GM18526 (cell line): ENCODE data around the gene LRP5.

Experiments used
- POLR2A ChIP-seq: IDR thresholded peaks from 3 replicates; pipeline ENCODE4 v1.6.1; 2011; ENCODE audit not compliant: insufficient read length; ENCODE audit errors: extremely low read depth

LRP5 gene

GRCh38 chr11:68298659-68299516 lies 13.5 kb upstream of the LRP5 start:
- no peak for TF ChIP-seq POLR2A

DNA sequence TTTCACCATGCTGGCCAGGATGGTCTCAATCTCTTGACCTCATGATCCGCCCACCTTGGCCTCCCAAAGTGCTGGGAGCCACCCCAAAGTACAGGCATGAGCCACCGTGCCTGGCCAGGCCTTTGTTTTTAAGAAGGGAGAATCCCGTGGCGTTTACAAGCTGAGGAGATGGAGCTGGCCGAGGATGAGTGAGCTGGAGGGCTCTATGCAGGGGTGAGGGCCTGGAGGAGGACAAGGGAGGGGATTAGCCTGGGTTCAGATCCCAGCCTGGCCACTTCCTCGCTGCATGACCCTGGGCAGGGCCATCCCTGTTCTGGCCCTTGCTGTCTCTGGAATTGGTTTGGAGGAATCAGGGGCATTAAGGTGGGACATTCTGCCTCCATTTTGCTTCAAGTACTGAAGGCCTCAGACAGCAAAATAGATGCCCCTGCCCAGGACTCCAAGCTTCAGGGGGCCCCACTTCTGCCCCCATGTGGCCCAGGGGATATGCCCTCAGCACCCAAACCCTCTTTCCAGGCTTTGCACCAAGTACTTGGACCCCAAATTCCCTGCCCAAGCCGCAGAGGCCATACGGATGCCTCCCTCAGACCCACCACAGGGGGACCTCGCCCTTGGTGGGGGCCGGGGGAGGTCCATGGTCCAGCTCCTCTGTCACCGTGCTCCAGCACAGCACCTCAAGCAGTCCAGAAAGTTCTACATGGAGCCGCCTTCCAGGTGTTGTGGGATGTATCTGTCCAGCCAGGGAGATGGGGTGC lies 12.1 kb upstream of the LRP5 start:
- TF ChIP-seq POLR2A = no peak

DNA sequence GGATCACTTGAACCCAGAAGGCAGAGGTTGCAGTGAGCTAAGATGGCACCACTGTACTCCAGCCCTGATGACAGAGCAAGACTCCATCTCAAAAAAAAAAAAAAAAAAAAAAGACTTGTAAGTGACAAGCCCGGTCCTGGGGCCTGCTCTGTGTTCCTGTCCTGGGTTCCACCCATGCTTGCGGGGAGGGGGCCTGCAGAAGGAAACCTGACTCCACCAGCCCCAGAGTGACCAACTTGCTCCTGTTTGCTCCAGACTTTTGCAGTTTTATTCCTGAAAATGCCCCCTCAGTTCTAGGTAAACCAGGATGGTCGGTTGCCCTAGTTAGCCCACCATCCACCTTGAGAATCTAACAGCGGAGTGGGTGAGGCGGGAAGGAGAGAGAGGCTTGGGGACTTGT lies 10.1 kb upstream of the LRP5 start:
- TF ChIP-seq POLR2A = no peak

- no peak for TF ChIP-seq POLR2A
These were observed 9.7 kb upstream of the LRP5 start for GRCh38 chr11:68302670-68303069.

DNA sequence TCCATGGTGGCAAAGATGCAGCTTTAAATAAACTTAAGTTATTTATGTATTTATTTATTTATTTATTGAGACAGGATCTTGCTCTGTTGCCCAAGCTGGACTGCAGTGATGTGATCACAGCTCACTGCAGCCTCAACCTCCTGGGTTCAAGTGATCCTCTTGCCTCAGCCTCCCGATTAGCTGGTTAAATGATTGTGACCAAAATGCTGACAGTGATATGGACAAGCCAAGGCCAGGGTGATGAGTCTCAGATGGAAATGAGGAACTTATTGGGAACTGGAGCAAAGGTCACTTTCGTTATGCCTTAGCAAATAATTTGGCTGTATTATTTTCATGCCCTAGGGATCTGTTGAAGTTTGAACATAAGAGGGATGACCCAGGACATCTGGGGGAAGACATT lies 9.3 kb upstream of the LRP5 start:
- no peak for TF ChIP-seq POLR2A

GRCh38 chr11:68303982-68304780 lies 8.2 kb upstream of the LRP5 start:
- TF ChIP-seq POLR2A = no peak

DNA sequence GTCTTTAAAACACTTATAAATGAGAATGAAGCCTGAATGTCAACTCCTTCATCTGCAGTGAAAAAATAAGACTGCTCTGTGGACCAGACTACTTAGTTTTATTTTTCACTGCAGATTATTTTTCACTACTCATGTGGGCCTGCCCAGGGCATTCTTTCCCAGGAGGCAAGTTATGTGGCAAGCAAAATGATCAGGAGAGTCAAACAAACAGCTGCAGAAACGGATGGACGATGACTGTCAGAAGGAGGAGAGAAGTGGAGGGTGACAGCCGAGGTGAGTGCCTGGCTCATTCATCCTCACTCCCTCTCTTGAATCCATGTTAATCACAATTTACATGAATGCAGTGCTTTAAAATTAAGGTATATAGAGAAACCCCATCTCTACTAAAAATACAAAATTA lies 5.8 kb upstream of the LRP5 start:
- TF ChIP-seq POLR2A = no peak

DNA sequence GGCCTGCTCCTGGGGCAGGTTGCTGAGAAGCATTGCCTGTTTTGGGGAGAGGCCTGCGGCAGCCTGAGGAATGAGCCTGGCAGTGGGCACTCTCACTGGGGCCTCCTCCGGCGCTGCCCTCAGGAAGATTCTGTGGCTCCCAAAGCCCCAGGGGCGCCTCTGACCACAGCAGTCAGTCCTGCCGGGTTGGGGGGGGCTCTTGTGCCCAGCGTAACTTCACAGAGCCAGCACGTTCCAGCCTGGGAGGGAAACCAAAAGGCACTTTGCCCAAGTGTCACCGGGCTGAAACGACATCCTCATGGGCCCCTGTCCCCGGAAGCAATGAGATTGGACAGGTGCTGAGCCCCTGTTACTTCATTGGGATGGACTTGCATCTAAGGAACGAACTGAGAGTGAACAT lies 4.3 kb upstream of the LRP5 start:
- TF ChIP-seq POLR2A = no peak

DNA sequence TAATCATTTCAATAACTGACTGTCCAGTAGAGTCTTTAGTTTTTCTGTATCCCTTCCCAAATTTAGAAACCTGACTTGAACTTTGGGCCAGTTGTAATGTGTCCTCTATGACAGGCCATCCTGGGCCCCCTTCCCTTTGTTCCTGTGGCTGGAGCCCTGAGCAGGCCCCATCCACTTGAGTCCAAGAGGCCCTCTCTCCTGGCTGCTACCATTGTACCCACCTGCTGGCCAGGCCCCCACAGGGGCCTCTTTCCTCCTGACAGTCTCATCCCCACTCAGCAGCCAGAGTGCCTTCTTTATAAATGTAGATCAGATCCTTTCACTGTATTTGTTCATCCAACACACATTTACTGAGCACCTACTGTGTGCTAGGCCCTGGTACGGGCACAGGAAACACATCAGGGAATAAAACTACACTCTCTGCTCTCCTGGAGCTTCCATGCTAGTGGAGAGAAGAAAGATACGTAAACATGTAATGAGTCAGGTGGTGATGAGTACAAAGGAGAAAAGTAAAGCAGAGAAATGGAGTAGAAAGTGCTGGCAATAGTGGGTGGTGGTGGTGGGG lies 2.7 kb upstream of the LRP5 start:
- no peak for TF ChIP-seq POLR2A

DNA sequence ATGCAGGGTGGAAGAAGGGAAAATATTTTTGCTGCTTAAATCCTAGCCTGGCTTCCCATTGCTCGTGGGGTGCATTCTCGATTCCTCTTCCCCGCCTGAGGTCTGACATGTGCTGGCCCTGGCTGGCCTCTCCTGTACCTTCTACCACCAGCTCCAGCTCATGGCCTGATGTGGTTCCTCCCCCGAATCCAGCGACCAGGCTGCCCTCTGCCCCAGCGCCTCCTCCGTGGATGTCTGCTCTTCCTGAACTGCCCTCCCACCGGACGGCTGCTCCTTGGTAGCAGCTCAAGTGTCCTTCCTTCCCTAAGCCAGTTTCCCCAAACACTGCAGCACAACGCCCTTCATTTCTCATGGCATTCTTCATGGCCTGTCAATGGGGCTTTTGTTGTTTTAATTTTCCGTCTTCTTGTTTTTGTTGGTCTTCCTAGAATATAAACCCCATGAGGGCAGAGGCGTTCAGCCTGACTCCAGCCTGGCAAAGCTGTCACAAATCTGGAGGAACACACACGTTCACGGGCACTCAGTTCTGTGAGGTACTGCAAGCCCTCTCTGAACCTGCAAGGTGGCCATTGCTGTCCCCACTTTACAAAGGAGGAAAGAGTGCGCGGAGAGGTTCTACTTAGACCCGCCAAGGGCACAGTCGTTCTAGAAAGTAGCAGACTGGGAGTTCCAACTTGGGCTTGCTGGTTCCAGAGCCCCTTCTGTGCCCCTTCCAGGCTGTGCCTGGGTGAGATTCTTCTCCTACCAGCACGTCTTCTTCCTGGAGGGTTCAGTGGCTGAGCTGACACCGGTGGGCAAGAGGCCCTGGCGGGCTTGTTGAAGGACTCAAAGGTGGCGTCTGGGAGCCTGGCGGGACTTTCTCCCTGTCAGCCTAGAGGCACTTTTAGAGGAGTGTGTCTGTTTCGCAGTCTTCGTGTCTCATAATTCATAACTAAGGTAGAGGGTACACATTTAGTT lies 953 bp upstream of the LRP5 start:
- no peak for TF ChIP-seq POLR2A

DNA sequence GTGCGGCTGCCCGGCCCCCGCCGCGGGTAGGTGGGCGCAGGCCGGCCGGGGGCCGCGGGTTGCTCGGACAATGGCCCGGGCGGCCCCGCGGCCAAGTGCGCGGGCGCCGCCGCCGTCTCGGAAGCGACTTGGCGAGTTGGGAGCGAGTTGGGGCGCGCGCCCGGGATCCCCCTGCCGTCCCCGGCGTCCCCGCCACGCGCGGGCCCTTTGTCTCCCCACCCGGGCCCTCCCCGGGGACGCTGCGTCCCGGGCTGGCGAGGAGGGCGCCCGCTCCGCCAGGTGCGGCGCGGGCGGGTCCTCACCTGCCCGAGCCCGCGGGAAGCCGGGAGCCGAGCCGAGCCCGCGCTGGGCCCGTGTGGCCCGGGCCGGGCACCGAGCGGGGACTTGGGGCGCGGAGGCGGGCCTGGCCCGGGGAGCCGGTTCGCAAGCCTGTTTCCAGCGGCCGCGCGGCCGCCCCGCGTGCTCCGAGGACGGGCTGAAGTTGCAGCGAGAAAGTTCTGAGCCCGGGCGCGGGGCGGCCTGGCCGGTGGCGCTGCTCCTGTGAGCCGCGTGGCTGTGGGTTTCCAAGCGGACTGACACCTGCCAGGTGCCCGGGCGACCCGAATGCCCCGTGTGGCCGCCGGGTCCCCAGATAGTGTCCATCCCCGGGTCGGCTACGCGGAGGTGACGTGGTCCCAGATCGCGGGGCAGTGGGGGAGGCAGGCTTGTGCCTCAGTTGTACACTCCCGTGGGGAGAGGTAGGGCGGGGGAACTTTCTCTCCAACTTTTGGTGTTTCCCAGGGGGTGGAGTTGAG lies 586 bp downstream of the LRP5 start:
- TF ChIP-seq POLR2A = no peak

DNA sequence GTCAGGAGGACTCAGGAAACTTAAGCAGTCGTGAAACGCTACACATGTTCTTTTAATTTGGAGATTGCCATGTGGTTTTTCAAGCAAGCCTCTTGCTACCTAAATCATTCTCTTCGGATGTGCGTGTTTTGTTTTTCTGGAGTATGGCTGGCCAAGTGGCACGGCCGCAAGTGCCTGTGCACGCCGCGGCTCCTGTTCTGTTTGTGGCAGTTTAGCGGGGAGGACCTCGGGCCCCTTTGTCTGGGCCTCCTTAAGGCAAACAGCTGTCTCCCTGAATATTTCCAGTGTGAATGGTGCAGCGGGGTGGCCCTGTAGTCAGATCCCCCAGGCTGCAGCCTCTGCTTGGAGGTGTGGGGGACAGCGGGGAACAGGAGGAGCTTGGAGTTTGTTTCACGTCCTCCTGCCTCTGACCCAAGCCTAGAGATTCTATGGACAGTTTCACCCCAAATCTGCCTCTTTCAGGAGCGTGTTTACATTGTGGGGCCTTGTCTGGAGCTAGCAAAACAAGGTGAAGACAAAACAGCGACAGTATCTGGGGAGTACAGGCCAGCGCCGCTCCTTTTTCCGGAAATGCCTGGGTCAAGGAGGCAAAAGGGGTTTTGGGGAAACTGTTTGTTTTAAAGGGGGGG lies 1.3 kb downstream of the LRP5 start:
- TF ChIP-seq POLR2A = no peak
